ENCODE results near the gene CHST3. TPM values are rescaled to one million over a fixed set of nuclear protein-coding genes. Genes with fewer than 3 reads are reported as not detected.

Gene CHST3
- total RNA-seq, 4 donors from 2014 or later, result 15.7 to 33.0 (median 20.6) TPM

DNA sequence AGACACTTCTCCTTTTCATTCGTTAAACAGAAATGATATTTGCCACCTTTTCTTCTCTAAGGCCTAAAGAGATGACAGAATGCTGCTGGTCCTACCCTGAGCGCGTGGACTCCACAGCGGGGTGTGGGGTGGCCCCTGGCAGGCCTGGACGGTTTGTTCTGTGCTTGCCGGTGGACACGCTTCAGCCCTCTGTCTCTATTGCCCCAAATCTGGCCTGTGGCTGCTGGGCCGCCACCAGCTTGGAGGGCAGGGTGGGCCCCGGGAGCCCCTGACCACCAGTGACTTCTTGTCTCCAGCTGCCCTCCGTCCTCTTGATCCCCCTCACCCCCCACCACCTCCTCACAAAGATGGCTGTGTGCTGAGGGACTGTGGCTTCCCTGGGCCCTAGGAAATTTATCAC, 5.7 kb downstream of the CHST3 start:
- no peak for TF ChIP-seq CTCF (IDR thresholded peaks at IDR 0.05)
- TF ChIP-seq POLR2A (IDR thresholded peaks at IDR 0.05), result no peak
- DNase-seq (ENCODE audit: low spot score in 2 of 2), result no peak
- H3K4me3 ChIP-seq (ENCODE audit: low read depth, poor library complexity, severe bottlenecking), result no peak overlapping the region
- WGBS, 2 donors, result 60 to 66% methylated on average over 9 to 10 of the region's 10 CpGs
- intact Hi-C loops (cut with DNase I; ENCODE audit: low total_unique reads), result no loop called here

- TF ChIP-seq CTCF (IDR thresholded peaks at IDR 0.05) (no peak), POLR2A (IDR thresholded peaks at IDR 0.05) (no peak)
- intact Hi-C loops (cut with DNase I; ENCODE audit: low total_unique reads), result no loop called here
- no peak for DNase-seq (ENCODE audit: low spot score in 2 of 2)
- WGBS, 2 donors, result 47 to 52% methylated on average over 10 of the region's 10 CpGs
- H3K4me3 ChIP-seq (ENCODE audit: low read depth, poor library complexity, severe bottlenecking), result no peak overlapping the region
These were observed 6.1 kb downstream of the CHST3 start for GRCh38 chr10:71970331-71970730.

- intact Hi-C loops (cut with DNase I; ENCODE audit: low total_unique reads), result no loop called here
- no peak for TF ChIP-seq POLR2A (IDR thresholded peaks at IDR 0.05)
- TF ChIP-seq CTCF (IDR thresholded peaks at IDR 0.05), result no peak
- DNase-seq (ENCODE audit: low spot score in 2 of 2), result no peak
- 36 to 54% methylated on average over 4 of the region's 4 CpGs for WGBS, 2 donors
- H3K4me3 ChIP-seq (ENCODE audit: low read depth, poor library complexity, severe bottlenecking), result no peak overlapping the region
These were observed 6.7 kb downstream of the CHST3 start for GRCh38 chr10:71970869-71971268.

DNA sequence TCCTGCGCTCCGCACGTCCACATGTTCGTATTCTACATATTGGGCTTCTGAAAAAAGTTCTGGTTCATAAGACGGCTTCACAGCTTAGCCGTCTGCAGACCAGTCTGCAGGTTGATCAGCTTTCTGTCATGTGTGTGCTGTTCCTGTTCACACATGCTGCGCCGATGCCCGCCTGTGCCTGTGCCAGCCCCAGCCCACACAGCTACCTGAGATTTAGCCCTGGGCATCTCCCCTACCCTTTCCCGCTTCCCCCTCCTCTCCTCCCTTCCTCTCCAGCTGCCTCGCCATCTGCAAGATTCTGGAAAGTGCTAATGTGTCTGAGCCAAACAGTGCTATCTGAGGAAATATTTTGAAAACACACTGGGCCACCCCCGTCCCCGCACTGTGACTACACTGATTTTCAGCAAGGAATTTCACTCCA, 7.1 kb downstream of the CHST3 start:
- TF ChIP-seq POLR2A (IDR thresholded peaks at IDR 0.05) (no peak), CTCF (IDR thresholded peaks at IDR 0.05) (no peak)
- intact Hi-C loops (cut with DNase I; ENCODE audit: low total_unique reads), result no loop called here

DNA sequence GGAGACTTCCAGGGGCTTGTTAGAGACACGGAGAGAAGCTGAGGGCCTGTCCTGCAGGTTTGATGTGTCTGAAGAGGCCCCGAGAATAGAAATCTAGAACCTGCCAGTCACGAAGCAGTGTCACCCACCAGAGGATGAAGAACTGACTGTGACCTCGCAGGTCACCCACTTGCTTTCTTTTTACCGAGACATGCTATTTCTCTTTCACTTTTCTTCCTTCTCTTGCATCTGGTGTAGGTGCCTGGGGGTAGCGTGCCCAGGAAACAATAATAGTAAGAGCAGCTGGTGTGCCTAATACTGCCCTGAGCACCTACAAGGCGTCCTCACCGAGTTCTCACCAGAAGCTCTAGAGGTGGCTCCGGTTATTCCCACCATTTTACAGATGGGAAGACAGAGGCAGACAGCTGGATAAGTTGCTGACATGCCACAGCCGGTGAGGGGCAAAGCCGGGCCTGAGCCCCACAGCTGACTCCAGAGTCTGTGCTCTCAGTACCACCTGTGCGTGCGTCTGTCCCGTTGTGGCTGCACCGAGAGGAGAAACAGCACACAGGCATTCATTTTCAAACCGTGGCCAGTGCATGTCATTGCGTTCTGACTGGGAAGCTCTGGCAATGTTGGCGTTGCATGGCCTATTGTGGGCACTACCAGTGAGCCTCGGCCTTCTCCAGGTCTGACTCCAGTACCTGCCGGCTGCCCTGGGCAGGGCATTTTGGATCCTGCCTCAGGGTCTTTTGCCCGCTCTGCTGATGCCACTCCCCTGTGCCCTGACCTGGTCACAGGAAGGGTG, 7.8 kb downstream of the CHST3 start:
- H3K4me3 ChIP-seq (ENCODE audit: low read depth, poor library complexity, severe bottlenecking), result no peak overlapping the region
- no peak for DNase-seq (ENCODE audit: low spot score in 2 of 2)
- intact Hi-C loops (cut with DNase I; ENCODE audit: low total_unique reads), result no loop called here
- 43 to 50% methylated on average over 21 of the region's 21 CpGs for WGBS, 2 donors
- no peak for TF ChIP-seq CTCF (IDR thresholded peaks at IDR 0.05)
- no peak for TF ChIP-seq POLR2A (IDR thresholded peaks at IDR 0.05)

More for the DNA sequence above, 7.1 kb downstream of the CHST3 start:
- no peak overlapping the region for H3K4me3 ChIP-seq (ENCODE audit: low read depth, poor library complexity, severe bottlenecking)
- DNase-seq (ENCODE audit: low spot score in 2 of 2), result no peak
- 48 to 58% methylated on average over 13 of the region's 13 CpGs for WGBS, 2 donors

All from lower leg skin (tissue), 4 donors.